Thymus (tissue), 11 donors: Measurements from ENCODE around the gene IL4I1. TPM values are rescaled to one million over a fixed set of nuclear protein-coding genes. Genes with fewer than 3 reads are reported as not detected.

Source experiments
- DNase-seq, 9 donors: peaks; one replicate each; pipeline ENCODE4 v3.0.0-alpha.2; 2013; ENCODE audit warnings: low spot score in 9 of 9, low read depth in 6 of 9, missing footprints in 1 of 9
- H3K27ac ChIP-seq, 2 donors: one replicate each; pipeline ENCODE4 v1.5.1; 2013; ENCODE audit warnings: control low read depth in 1 of 2, low read depth in 1 of 2, low read length in 1 of 2, mild to moderate bottlenecking in 1 of 2, moderate library complexity in 1 of 2
- H3K27me3 ChIP-seq, 2 donors: one replicate each; pipeline ENCODE4 v1.5.1; 2013; ENCODE audit warnings: low read length in 1 of 2; ENCODE audit not compliant: control insufficient read depth in 2 of 2, insufficient read depth in 1 of 2
- H3K36me3 ChIP-seq, 2 donors: one replicate each; pipeline ENCODE4 v1.5.1; 2013; ENCODE audit warnings: low read length in 1 of 2, mild to moderate bottlenecking in 1 of 2, moderate library complexity in 1 of 2; ENCODE audit not compliant: control insufficient read depth in 2 of 2, insufficient read depth in 2 of 2
- H3K4me1 ChIP-seq, 2 donors: one replicate each; pipeline ENCODE4 v1.5.1; 2013; ENCODE audit warnings: low read length in 2 of 2; ENCODE audit not compliant: control insufficient read depth in 2 of 2, insufficient read depth in 2 of 2
- H3K4me3 ChIP-seq, 2 donors: one replicate each; pipeline ENCODE4 v1.5.1; 2013; ENCODE audit warnings: low read length in 2 of 2, control low read depth in 1 of 2, mild to moderate bottlenecking in 1 of 2
- H3K9me3 ChIP-seq, 2 donors: one replicate each; pipeline ENCODE4 v1.5.1; 2013; ENCODE audit warnings: low read length in 1 of 2, mild to moderate bottlenecking in 1 of 2; ENCODE audit not compliant: control insufficient read depth in 2 of 2, insufficient read depth in 1 of 2
- WGBS: extraction: QIAGEN DNeasy Blood & Tissue Kit; methylation state at CpG from one replicate; pipeline ENCODE4 v1.1.7; 2013; 5-methylcytosine and 5-hydroxymethylcytosine counted together
- polyA plus RNA-seq: library from polyadenylated mRNA; stranded (reverse); fragments of 200-250 nt; gene quantifications from one replicate; pipeline ENCODE4 v1.2.3, GENCODE V29; 2013
- total RNA-seq: library from RNA; stranded (reverse); fragments of 120-200 nt; gene quantifications from one replicate; pipeline ENCODE4 v1.2.4, GENCODE V29; 2013
- donor health status: healthy.

Gene IL4I1
- total and polyA plus RNA-seq, 2 donors = 8.6 to 11.5 TPM

GRCh38 chr19:49936549-49936948, 39.9 kb upstream of the IL4I1 start:
- peaks cover 3 to 10% of the 10 kb centered on the region in 2 donors for H3K27me3 ChIP-seq
- WGBS = 89% methylated on average over 5 of the region's 5 CpGs
- DNase-seq = no peak
- no peak overlapping the region for H3K4me3 ChIP-seq
- H3K27ac ChIP-seq = no peak overlapping the region
- no peaks in the 10 kb centered on the region for H3K9me3 ChIP-seq
- peaks cover 0 to 28% of the 10 kb centered on the region in 2 donors for H3K4me1 ChIP-seq
- H3K36me3 ChIP-seq = peaks cover 0 to 3% of the 10 kb centered on the region in 2 donors

GRCh38 chr19:49933643-49934042, 37.0 kb upstream of the IL4I1 start:
- 92% methylated on average over 8 of the region's 8 CpGs for WGBS
- Histone ChIP-seq H3K36me3 (peaks cover 3% of the 10 kb centered on the region in 2 donors), H3K27me3 (peaks cover 3 to 9% of the 10 kb centered on the region in 2 donors), H3K9me3 (peaks cover 0 to 3% of the 10 kb centered on the region in 2 donors), H3K4me3 (no peak overlapping the region), H3K27ac (peak overlapping the region in 1 of 2 donors; percentile 34), H3K4me1 (peaks cover under 1 to 43% of the 10 kb centered on the region in 2 donors)
- no peak for DNase-seq

- Histone ChIP-seq H3K4me3 (peak overlapping the region; percentile 3 to 28), H3K27me3 (peaks cover 0 to 5% of the 10 kb centered on the region in 2 donors), H3K27ac (peak overlapping the region; percentile 34 to 70), H3K9me3 (peaks cover 0 to 3% of the 10 kb centered on the region in 2 donors), H3K36me3 (peaks cover 3 to 6% of the 10 kb centered on the region in 2 donors), H3K4me1 (peaks cover 7 to 48% of the 10 kb centered on the region in 2 donors)
- WGBS = 54% methylated on average over 25 of the region's 25 CpGs
- peak in 8 of 9 donors; percentile 34 to 86 (median 64) for DNase-seq
Observed at GRCh38 chr19:49932731-49933131, 36.0 kb upstream of the IL4I1 start.

GRCh38 chr19:49932041-49932451, 35.4 kb upstream of the IL4I1 start:
- Histone ChIP-seq H3K36me3 (peaks cover 8 to 13% of the 10 kb centered on the region in 2 donors), H3K4me1 (peaks cover 11 to 51% of the 10 kb centered on the region in 2 donors), H3K27ac (no peak overlapping the region), H3K9me3 (peaks cover 0 to 3% of the 10 kb centered on the region in 2 donors), H3K27me3 (peaks cover 0 to 3% of the 10 kb centered on the region in 2 donors), H3K4me3 (no peak overlapping the region)
- DNase-seq = no peak
- WGBS = 97% methylated on average over 5 of the region's 5 CpGs

- WGBS = 96% methylated on average over 7 of the region's 7 CpGs
- H3K9me3 ChIP-seq = peaks cover 0 to 3% of the 10 kb centered on the region in 2 donors
- peaks cover 8 to 19% of the 10 kb centered on the region in 2 donors for H3K36me3 ChIP-seq
- H3K27ac ChIP-seq = no peak overlapping the region
- no peak for DNase-seq
- peaks cover 11 to 57% of the 10 kb centered on the region in 2 donors for H3K4me1 ChIP-seq
- peaks cover 0 to 2% of the 10 kb centered on the region in 2 donors for H3K27me3 ChIP-seq
- H3K4me3 ChIP-seq = no peak overlapping the region
Observed at GRCh38 chr19:49931293-49932040, 34.8 kb upstream of the IL4I1 start.

- no peaks in the 10 kb centered on the region for H3K27me3 ChIP-seq
- peaks cover 12 to 57% of the 10 kb centered on the region in 2 donors for H3K4me1 ChIP-seq
- H3K9me3 ChIP-seq = peaks cover 0 to 3% of the 10 kb centered on the region in 2 donors
- peak overlapping the region in 1 of 2 donors; percentile 83 for H3K27ac ChIP-seq
- peak in 1 of 9 donors; percentile 30 for DNase-seq
- H3K4me3 ChIP-seq = no peak overlapping the region
- H3K36me3 ChIP-seq = peaks cover 9 to 23% of the 10 kb centered on the region in 2 donors
- WGBS = 91% methylated on average over 15 of the region's 15 CpGs
Observed at GRCh38 chr19:49930483-49931011, 33.9 kb upstream of the IL4I1 start.

GRCh38 chr19:49929611-49930482, 33.2 kb upstream of the IL4I1 start:
- peaks cover 13 to 60% of the 10 kb centered on the region in 2 donors for H3K4me1 ChIP-seq
- 8% methylated on average over 43 of the region's 43 CpGs for WGBS
- H3K27me3 ChIP-seq = no peaks in the 10 kb centered on the region
- peak; percentile 88 to 97 (median 94) for DNase-seq
- peaks cover 12 to 29% of the 10 kb centered on the region in 2 donors for H3K36me3 ChIP-seq
- peak overlapping the region; percentile 84 to 87 for H3K4me3 ChIP-seq
- peaks cover 0 to 3% of the 10 kb centered on the region in 2 donors for H3K9me3 ChIP-seq
- peak overlapping the region; percentile 99 to 100 for H3K27ac ChIP-seq

- H3K27ac ChIP-seq = peak within 1 kb of the TSS; percentile 99 to 100
- DNase-seq = peak in 7 of 9 donors; percentile 81 to 95 (median 91)
- no peaks in the 10 kb centered on the region for H3K27me3 ChIP-seq
- peak within 1 kb of the TSS; percentile 84 to 87 for H3K4me3 ChIP-seq
- H3K4me1 ChIP-seq = peaks cover 13 to 61% of the 10 kb centered on the region in 2 donors
- peaks cover 18 to 36% of the 10 kb centered on the region in 2 donors for H3K36me3 ChIP-seq
- peaks cover 0 to 3% of the 10 kb centered on the region in 2 donors for H3K9me3 ChIP-seq
- WGBS = under 1% methylated on average over 48 of the region's 48 CpGs
Observed at GRCh38 chr19:49929121-49929610, 32.5 kb upstream of the IL4I1 start, which contains the start of the genes ATF5 and NUP62. TSS of gene ATF5 (plus strand) at chr19:49929205. CDS start at chr19:49930851, 1,646 bp downstream. TSS of gene NUP62 (minus strand) at chr19:49929504. CDS start at chr19:49909807, 19,697 bp downstream.
